Measurements from ENCODE around the gene ZDHHC3.

Gene ZDHHC3

GRCh38 chr3:44924457-44925084 is 51.4 kb downstream of the ZDHHC3 start:
- no peak for DNase-seq

- DNase-seq = no peak
Measured at GRCh38 chr3:44923632-44924456, 52.1 kb downstream of the ZDHHC3 start.

- no peak for DNase-seq
Measured at GRCh38 chr3:44920081-44920480, 55.9 kb downstream of the ZDHHC3 start.

GRCh38 chr3:44918581-44918980 is 57.4 kb downstream of the ZDHHC3 start:
- DNase-seq = no peak

GRCh38 chr3:44918087-44918486 is 57.9 kb downstream of the ZDHHC3 start:
- DNase-seq = no peak

- DNase-seq = no peak
Measured at GRCh38 chr3:44915702-44916438, 60.1 kb downstream of the ZDHHC3 start.

GRCh38 chr3:44914936-44915335 is 61.0 kb downstream of the ZDHHC3 start:
- DNase-seq = no peak

- DNase-seq = peak; percentile 22
Measured at GRCh38 chr3:44913868-44914468, 62.0 kb downstream of the ZDHHC3 start.

GRCh38 chr3:44910693-44911092 is 65.3 kb downstream of the ZDHHC3 start:
- no peak for DNase-seq

GRCh38 chr3:44909063-44909462 is 66.9 kb downstream of the ZDHHC3 start:
- no peak for DNase-seq

- no peak for DNase-seq
Measured at GRCh38 chr3:44907612-44908011, 68.4 kb downstream of the ZDHHC3 start.

GRCh38 chr3:44906997-44907396 is 69.0 kb downstream of the ZDHHC3 start:
- no peak for DNase-seq

- no peak for DNase-seq
Measured at GRCh38 chr3:44905446-44906157, 70.4 kb downstream of the ZDHHC3 start.

GRCh38 chr3:44903751-44904150 is 72.2 kb downstream of the ZDHHC3 start:
- no peak for DNase-seq

- DNase-seq = no peak
Measured at GRCh38 chr3:44903314-44903713, 72.7 kb downstream of the ZDHHC3 start.

GRCh38 chr3:44902628-44903027 is 73.3 kb downstream of the ZDHHC3 start:
- no peak for DNase-seq

- DNase-seq = no peak
Measured at GRCh38 chr3:44899683-44900367, 76.1 kb downstream of the ZDHHC3 start.

GRCh38 chr3:44896440-44896839 is 79.5 kb downstream of the ZDHHC3 start:
- DNase-seq = no peak

- DNase-seq = no peak
Measured at GRCh38 chr3:44894485-44894884, 81.5 kb downstream of the ZDHHC3 start.

- no peak for DNase-seq
Measured at GRCh38 chr3:44893097-44893496, 82.9 kb downstream of the ZDHHC3 start.

- no peak for DNase-seq
Measured at GRCh38 chr3:44892689-44893088, 83.3 kb downstream of the ZDHHC3 start.

GRCh38 chr3:44890852-44891251 is 85.1 kb downstream of the ZDHHC3 start:
- DNase-seq = no peak
